Trophoblast cell (in vitro differentiated cells and primary cell): ENCODE measurements around the gene TANGO6.

Experiments
- DNase-seq, 2 donors: peaks; one replicate each; pipeline ENCODE4 v3.0.0-alpha.2; 2016
- H2AFZ ChIP-seq: 2 replicates; pipeline ENCODE4 v1.6.1; 2013; ENCODE audit warnings: low read length, moderate library complexity, mild to moderate bottlenecking; ENCODE audit not compliant: insufficient read depth, poor library complexity
- H2AK5ac ChIP-seq: 2 replicates; pipeline ENCODE4 v1.6.1; 2013; ENCODE audit warnings: mild to moderate bottlenecking, low read length
- H2BK120ac ChIP-seq: 2 replicates; pipeline ENCODE4 v1.6.1; 2013; ENCODE audit warnings: low read length, mild to moderate bottlenecking, moderate library complexity; ENCODE audit not compliant: insufficient read depth, poor library complexity
- H2BK12ac ChIP-seq: 2 replicates; pipeline ENCODE4 v1.6.1; 2013; ENCODE audit warnings: mild to moderate bottlenecking, low read length, moderate library complexity
- H2BK5ac ChIP-seq: 2 replicates; pipeline ENCODE4 v1.6.1; 2013; ENCODE audit warnings: low read length, low read depth, moderate library complexity, mild to moderate bottlenecking; ENCODE audit not compliant: poor library complexity
- H3K14ac ChIP-seq: 2 replicates; pipeline ENCODE4 v1.6.1; 2013; ENCODE audit warnings: mild to moderate bottlenecking, low read length
- H3K18ac ChIP-seq: 2 replicates; pipeline ENCODE4 v1.6.1; 2013; ENCODE audit warnings: mild to moderate bottlenecking, low read length
- H3K23ac ChIP-seq: 2 replicates; pipeline ENCODE4 v1.6.1; 2013; ENCODE audit warnings: low read length
- H3K27ac ChIP-seq: 2 replicates; pipeline ENCODE4 v1.5.1; 2013; ENCODE audit warnings: low read depth, mild to moderate bottlenecking, inconsistent platforms, low read length, moderate library complexity
- H3K27me3 ChIP-seq: 2 replicates; pipeline ENCODE4 v1.6.1; 2013; ENCODE audit warnings: inconsistent platforms, mild to moderate bottlenecking, low read length, moderate library complexity; ENCODE audit not compliant: insufficient read depth
- H3K36me3 ChIP-seq, 2 experiments: 1 replicate in 1 of 2; 2 replicates in 1 of 2; pipeline ENCODE4 v1.6.1; 2013; ENCODE audit warnings: low read length in 2 of 2, mild to moderate bottlenecking in 2 of 2, moderate library complexity in 1 of 2; ENCODE audit not compliant: insufficient read depth in 2 of 2, control insufficient read depth in 1 of 2
- H3K4ac ChIP-seq: 2 replicates; pipeline ENCODE4 v1.6.1; 2013; ENCODE audit warnings: low read depth, mild to moderate bottlenecking, low read length, moderate library complexity
- H3K4me1 ChIP-seq, 2 experiments: 1 replicate in 1 of 2; 2 replicates in 1 of 2; pipeline ENCODE4 v1.6.1; 2013; ENCODE audit warnings: low read length in 2 of 2, mild to moderate bottlenecking in 2 of 2, moderate library complexity in 1 of 2; ENCODE audit not compliant: insufficient read depth in 2 of 2, control insufficient read depth in 1 of 2
- H3K4me2 ChIP-seq: 2 replicates; pipeline ENCODE4 v1.6.1; 2013; ENCODE audit warnings: inconsistent platforms, mild to moderate bottlenecking, low read length, moderate library complexity
- H3K4me3 ChIP-seq: 2 replicates; pipeline ENCODE4 v1.5.1; 2013; ENCODE audit warnings: mild to moderate bottlenecking, low read depth, low read length, inconsistent platforms
- H3K79me1 ChIP-seq: one replicate; pipeline ENCODE4 v1.6.1; 2013; ENCODE audit warnings: low read length
- H3K79me2 ChIP-seq: 2 replicates; pipeline ENCODE4 v1.6.1; 2013; ENCODE audit warnings: low read length, mild to moderate bottlenecking; ENCODE audit not compliant: control insufficient read depth, insufficient read depth, poor library complexity
- H3K9ac ChIP-seq: 2 replicates; pipeline ENCODE4 v1.6.1; 2013; ENCODE audit warnings: mild to moderate bottlenecking, low read length
- H3K9me3 ChIP-seq: 2 replicates; pipeline ENCODE4 v1.6.1; 2013; ENCODE audit warnings: low read depth, mild to moderate bottlenecking, control low read depth, inconsistent platforms, low read length; ENCODE audit not compliant: insufficient read depth
- H4K12ac ChIP-seq: 2 replicates; pipeline ENCODE4 v1.6.1; 2013; ENCODE audit warnings: low read depth, mild to moderate bottlenecking, low read length, moderate library complexity
- H4K8ac ChIP-seq: 2 replicates; pipeline ENCODE4 v1.6.1; 2013; ENCODE audit warnings: low read depth, mild to moderate bottlenecking, low read length, moderate library complexity
- H4K91ac ChIP-seq: one replicate; pipeline ENCODE4 v1.6.1; 2013; ENCODE audit warnings: low read depth, mild to moderate bottlenecking, low read length, moderate library complexity
- WGBS: extraction: QIAGEN DNeasy Blood & Tissue Kit; methylation state at CpG from one replicate; pipeline ENCODE4 v1.1.7; 2013; ENCODE audit warnings: missing lambda C conversion rate; ENCODE audit not compliant: insufficient read length, insufficient coverage; ENCODE audit errors: extremely low coverage; 5-methylcytosine and 5-hydroxymethylcytosine counted together

TANGO6 gene

DNA sequence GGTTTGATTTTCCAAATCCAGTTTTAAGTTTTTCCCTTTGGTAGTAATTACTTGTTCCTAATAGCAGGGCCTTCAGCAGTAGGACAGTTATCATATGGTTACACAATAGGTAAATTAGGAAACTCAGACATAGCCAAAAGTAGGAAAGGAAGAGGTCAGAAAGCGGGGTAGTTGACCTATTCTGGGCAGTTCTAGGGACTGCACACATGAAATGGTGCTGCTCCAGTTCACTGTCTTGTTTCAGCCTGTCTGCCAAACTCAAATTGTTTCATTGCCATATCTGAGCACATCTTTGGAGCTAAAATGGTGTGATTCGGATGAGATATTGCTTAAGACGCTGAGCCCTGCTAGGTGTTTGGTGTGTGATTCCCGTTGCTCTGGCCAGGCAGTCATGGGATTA lies 56.7 kb downstream of the TANGO6 start:
- H2BK5ac ChIP-seq = no peak overlapping the region
- peak overlapping the region; percentile 46 for H3K23ac ChIP-seq
- H3K18ac ChIP-seq = no peak overlapping the region
- H3K36me3 ChIP-seq = no peaks in the 10 kb centered on the region
- H3K4me3 ChIP-seq = no peak overlapping the region
- H4K8ac ChIP-seq = no peak overlapping the region
- no peaks in the 10 kb centered on the region for H3K79me1 ChIP-seq
- H2AK5ac ChIP-seq = no peak overlapping the region
- DNase-seq = no peak
- H4K91ac ChIP-seq = no peak overlapping the region
- H3K27me3 ChIP-seq = no peaks in the 10 kb centered on the region
- H3K4ac ChIP-seq = no peak overlapping the region
- no peak overlapping the region for H3K27ac ChIP-seq
- no peak overlapping the region for H3K14ac ChIP-seq
- H3K9me3 ChIP-seq = no peaks in the 10 kb centered on the region
- H2BK12ac ChIP-seq = no peak overlapping the region
- no peaks in the 10 kb centered on the region for H3K79me2 ChIP-seq
- no CpG with 5 or more reads among the region's 4 CpGs for WGBS
- H3K4me2 ChIP-seq = no peak overlapping the region
- H4K12ac ChIP-seq = no peak overlapping the region
- no peaks in the 10 kb centered on the region for H3K4me1 ChIP-seq
- no peak overlapping the region for H3K9ac ChIP-seq
- no peak overlapping the region for H2AFZ ChIP-seq
- H2BK120ac ChIP-seq = no peak overlapping the region

DNA sequence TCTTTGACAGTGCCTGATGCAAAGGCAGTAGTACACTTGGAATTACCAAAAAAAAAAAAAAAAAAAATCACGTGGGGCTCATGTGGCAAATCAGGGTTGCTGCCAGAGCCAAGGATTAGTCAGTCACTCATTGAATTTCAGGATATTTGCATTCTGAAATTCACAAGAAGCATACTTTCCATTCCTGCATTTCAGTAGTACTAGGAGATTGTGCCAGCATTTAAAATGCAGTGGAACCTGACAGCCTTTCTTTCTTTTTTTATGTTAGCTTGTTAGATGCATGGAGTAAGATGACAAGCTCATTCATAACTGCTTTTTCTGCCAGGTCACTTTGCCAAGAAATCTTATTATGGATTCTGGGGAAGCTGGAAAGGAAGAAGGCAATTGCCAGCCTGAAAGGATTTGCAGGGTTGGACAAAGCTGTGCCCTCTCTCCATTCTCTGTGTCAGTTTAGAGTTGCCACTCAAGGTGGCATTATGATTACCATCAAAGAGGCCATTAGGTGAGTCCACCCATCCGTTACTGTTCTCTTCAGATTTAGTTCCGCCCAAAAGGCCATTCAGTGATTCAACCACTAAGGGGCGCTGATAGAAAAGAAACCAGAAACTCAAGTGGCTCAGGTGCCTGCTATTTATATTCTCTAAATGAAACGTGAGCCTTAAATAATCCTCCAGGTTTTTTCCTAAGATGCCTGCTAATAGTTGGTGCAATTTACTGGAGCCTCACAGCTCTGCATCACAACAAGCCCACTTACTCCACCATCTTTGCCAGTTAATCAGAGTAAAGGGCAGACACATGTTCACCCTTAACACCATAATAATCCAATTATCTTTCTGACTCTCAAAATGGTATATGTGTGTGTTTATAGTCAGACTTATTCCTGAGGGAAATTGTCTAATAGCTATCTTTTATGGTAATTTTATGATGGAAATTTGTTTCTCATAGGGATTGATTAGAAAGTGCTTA lies 59.0 kb downstream of the TANGO6 start:
- no peak overlapping the region for H3K4me2 ChIP-seq
- no peaks in the 10 kb centered on the region for H3K27me3 ChIP-seq
- no peak overlapping the region for H3K4ac ChIP-seq
- no peak overlapping the region for H3K4me3 ChIP-seq
- no peaks in the 10 kb centered on the region for H3K36me3 ChIP-seq
- H3K23ac ChIP-seq = no peak overlapping the region
- H3K18ac ChIP-seq = no peak overlapping the region
- H2AK5ac ChIP-seq = no peak overlapping the region
- peak; percentile 55 to 80 for DNase-seq
- H2BK120ac ChIP-seq = no peak overlapping the region
- H4K91ac ChIP-seq = no peak overlapping the region
- no peaks in the 10 kb centered on the region for H3K9me3 ChIP-seq
- no peaks in the 10 kb centered on the region for H3K79me1 ChIP-seq
- no CpG with 5 or more reads among the region's 5 CpGs for WGBS
- no peak overlapping the region for H2BK5ac ChIP-seq
- no peak overlapping the region for H2AFZ ChIP-seq
- no peak overlapping the region for H3K9ac ChIP-seq
- no peak overlapping the region for H4K8ac ChIP-seq
- H2BK12ac ChIP-seq = no peak overlapping the region
- no peak overlapping the region for H3K27ac ChIP-seq
- H3K14ac ChIP-seq = no peak overlapping the region
- no peaks in the 10 kb centered on the region for H3K4me1 ChIP-seq
- H3K79me2 ChIP-seq = no peaks in the 10 kb centered on the region
- H4K12ac ChIP-seq = no peak overlapping the region

DNA sequence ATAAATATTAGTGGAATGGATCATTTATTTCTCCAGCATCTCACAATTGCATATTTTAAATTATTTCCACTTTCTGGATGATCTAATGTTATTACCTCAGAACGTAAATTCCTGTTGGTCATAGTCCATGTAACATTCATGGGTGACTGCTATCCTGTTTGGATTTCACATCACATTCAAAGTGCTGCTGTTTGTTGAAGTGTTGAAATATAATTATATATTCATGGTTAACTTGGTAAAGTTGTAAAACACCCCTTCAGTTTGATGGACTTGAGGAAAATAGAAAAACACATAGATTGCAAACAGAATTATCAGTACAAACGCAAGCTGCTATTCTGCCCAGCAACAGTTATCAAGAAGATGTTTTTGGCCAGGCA lies 59.6 kb downstream of the TANGO6 start:
- H2BK5ac ChIP-seq = no peak overlapping the region
- no peaks in the 10 kb centered on the region for H3K27me3 ChIP-seq
- H3K23ac ChIP-seq = no peak overlapping the region
- DNase-seq = no peak
- H3K79me1 ChIP-seq = no peaks in the 10 kb centered on the region
- H4K91ac ChIP-seq = no peak overlapping the region
- no peak overlapping the region for H3K18ac ChIP-seq
- H3K36me3 ChIP-seq = no peaks in the 10 kb centered on the region
- no peak overlapping the region for H3K27ac ChIP-seq
- H4K8ac ChIP-seq = no peak overlapping the region
- no peaks in the 10 kb centered on the region for H3K4me1 ChIP-seq
- no peak overlapping the region for H3K14ac ChIP-seq
- no peak overlapping the region for H3K4ac ChIP-seq
- H2BK12ac ChIP-seq = no peak overlapping the region
- H2AFZ ChIP-seq = no peak overlapping the region
- no peak overlapping the region for H3K4me2 ChIP-seq
- H4K12ac ChIP-seq = no peak overlapping the region
- H3K79me2 ChIP-seq = no peaks in the 10 kb centered on the region
- no peak overlapping the region for H3K4me3 ChIP-seq
- H2AK5ac ChIP-seq = no peak overlapping the region
- no CpG with 5 or more reads among the region's 2 CpGs for WGBS
- H3K9ac ChIP-seq = no peak overlapping the region
- H2BK120ac ChIP-seq = no peak overlapping the region
- H3K9me3 ChIP-seq = no peaks in the 10 kb centered on the region

DNA sequence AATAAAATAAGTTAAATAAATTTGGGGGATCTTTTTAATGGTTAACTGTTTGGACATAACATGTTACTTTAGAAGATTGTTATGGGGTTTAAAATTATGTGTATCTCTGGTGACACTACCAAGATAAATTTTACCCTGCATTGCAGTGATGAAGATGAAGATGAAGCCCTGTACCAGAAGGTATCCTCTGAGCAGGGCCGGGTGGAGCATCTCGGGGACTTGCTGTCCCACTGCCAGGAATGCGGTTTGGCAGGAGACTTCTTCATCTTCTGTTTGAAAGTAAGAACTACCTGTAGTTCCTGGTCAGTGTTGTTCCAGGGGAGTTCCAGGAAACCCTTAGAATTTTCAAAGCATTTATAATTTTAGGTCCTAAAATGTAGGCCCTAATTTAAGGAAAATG lies 64.0 kb downstream of the TANGO6 start:
- no peak overlapping the region for H3K9ac ChIP-seq

More for the DNA sequence above, 64.0 kb downstream of the TANGO6 start:
- Histone ChIP-seq H2BK120ac (no peak overlapping the region), H3K18ac (no peak overlapping the region), H4K8ac (no peak overlapping the region), H3K79me1 (no peaks in the 10 kb centered on the region), H3K4ac (no peak overlapping the region), H3K4me2 (no peak overlapping the region), H3K4me3 (no peak overlapping the region), H2AK5ac (no peak overlapping the region), H3K23ac (no peak overlapping the region), H4K91ac (no peak overlapping the region), H2BK12ac (no peak overlapping the region), H4K12ac (no peak overlapping the region), H3K27me3 (no peaks in the 10 kb centered on the region), H3K9me3 (no peaks in the 10 kb centered on the region), H2AFZ (no peak overlapping the region), H3K4me1 (no peaks in the 10 kb centered on the region), H3K27ac (no peak overlapping the region), H3K79me2 (no peaks in the 10 kb centered on the region), H2BK5ac (no peak overlapping the region), H3K36me3 (no peaks in the 10 kb centered on the region), H3K14ac (no peak overlapping the region)
- DNase-seq = no peak
- WGBS = no CpG with 5 or more reads among the region's 3 CpGs
